Brain microvascular endothelial cell (primary cell): ENCODE measurements around the gene COX6B1.

Source experiments
- DNase-seq: peaks from one replicate; pipeline ENCODE4 v3.0.0-alpha.2; 2020
- H3K27ac ChIP-seq: fragments of 250-450 bp; sonication (Bioruptor Pico); 2 replicates; pipeline ENCODE4 v1.5.1; 2020; ENCODE audit warnings: mild to moderate bottlenecking, moderate library complexity
- H3K27me3 ChIP-seq: fragments of 250-450 bp; sonication (Bioruptor Pico); replicated peaks from 2 replicates; pipeline ENCODE4 v1.5.1; 2020; ENCODE audit warnings: mild to moderate bottlenecking
- H3K36me3 ChIP-seq: fragments of 250-450 bp; sonication (Bioruptor Pico); replicated peaks from 2 replicates; pipeline ENCODE4 v1.5.1; 2020; ENCODE audit warnings: mild to moderate bottlenecking
- H3K4me3 ChIP-seq: 2 replicates; pipeline ENCODE4 v1.5.1; 2011; ENCODE audit warnings: low read depth, mild to moderate bottlenecking, control low read depth, low read length, moderate library complexity
- CTCF ChIP-seq: IDR thresholded peaks from 2 replicates; pipeline ENCODE4 v1.5.1; 2011; ENCODE audit warnings: low read depth, mild to moderate bottlenecking, moderate library complexity, low read length, control low read depth, inconsistent platforms; ENCODE audit errors: missing control alignments
- in situ Hi-C: cut with HindIII; loops from 2 replicates; pipeline ENCODE4 v1.10.0; 2017; ENCODE audit warnings: low sequenced_read_pairs, low pct_ligation_motif_present

COX6B1 gene

GRCh38 chr19:35609851-35610353 lies 38.2 kb upstream of the COX6B1 start:
- in situ Hi-C loops = no loop called here
- no peak for TF ChIP-seq CTCF
- H3K27me3 ChIP-seq = no peaks in the 10 kb centered on the region
- H3K27ac ChIP-seq = no peak overlapping the region
- H3K36me3 ChIP-seq = no peaks in the 10 kb centered on the region
- no peak for DNase-seq
- H3K4me3 ChIP-seq = no peak overlapping the region

DNA sequence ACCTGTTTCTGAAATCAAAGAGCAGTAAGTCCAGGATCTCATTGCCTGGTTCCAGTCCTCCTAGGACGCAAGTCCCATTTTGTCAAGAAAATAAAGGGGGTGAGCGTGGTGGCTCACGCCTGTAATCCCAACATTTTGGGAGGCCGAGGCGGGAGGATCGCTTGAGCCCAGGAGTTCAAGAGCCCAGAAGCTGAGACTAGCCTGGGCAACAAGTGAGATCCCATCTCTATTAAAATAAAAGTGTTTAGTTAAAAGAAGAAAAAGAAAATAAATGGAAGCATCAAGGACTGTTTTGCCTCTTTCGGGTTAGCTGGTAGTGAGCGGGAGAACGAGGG lies 35.9 kb upstream of the COX6B1 start:
- peak overlapping the region; percentile 89 for H3K4me3 ChIP-seq

DNA sequence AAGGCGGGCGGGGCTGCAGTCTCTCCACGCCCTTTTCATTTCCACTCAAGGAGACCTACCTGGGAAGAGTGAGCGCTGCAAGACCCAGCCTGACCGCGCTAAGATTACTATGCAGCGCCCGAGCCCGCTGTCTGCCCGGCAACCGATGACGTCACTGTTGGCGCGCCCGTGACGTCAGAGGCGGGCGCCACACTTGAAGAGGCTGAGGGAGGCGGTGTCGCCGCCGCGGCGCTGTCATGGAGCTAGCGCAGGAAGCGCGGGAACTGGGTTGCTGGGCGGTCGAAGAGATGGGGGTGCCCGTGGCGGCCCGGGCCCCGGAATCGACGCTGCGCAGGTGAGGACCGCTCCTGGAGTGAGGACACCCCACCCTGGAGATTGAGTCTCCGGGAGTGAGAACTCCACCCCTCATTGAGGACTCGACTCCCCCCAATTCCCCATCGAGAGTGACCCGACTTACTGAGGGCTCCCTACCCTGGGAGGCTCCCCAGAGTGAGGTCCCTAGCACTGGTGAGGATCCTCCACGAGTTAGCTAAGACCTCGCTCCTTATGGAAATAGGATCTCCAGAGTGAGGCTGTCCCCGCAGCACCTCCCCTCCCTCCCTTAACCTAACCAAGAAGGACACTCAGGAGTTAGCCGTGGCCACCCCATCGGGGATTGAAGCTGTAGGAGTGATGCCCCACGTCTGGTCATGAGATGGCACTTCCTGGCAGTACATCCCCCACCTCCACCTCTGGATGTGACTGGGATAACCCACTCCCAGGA lies 35.4 kb upstream of the COX6B1 start, which contains the start of gene HAUS5:
HAUS5 (plus strand) TSS at position 177 of the 763 bp plus-strand sequence; CDS start at position 237, 60 bp downstream.
- Histone ChIP-seq H3K4me3 (peak within 1 kb of the TSS; percentile 89), H3K36me3 (no peaks in the 10 kb centered on the region), H3K27me3 (no peaks in the 10 kb centered on the region), H3K27ac (peak within 1 kb of the TSS; percentile 33)
- peak; percentile 87 for DNase-seq
- no peak for TF ChIP-seq CTCF
- in situ Hi-C loops = no loop called here

More for the DNA sequence above, 35.9 kb upstream of the COX6B1 start:
- Histone ChIP-seq H3K27ac (no peak overlapping the region), H3K27me3 (no peaks in the 10 kb centered on the region), H3K36me3 (no peaks in the 10 kb centered on the region)
- TF ChIP-seq CTCF = no peak
- in situ Hi-C loops = no loop called here
- no peak for DNase-seq

GRCh38 chr19:35613574-35613973 lies 34.5 kb upstream of the COX6B1 start:
- no peak for TF ChIP-seq CTCF
- Histone ChIP-seq H3K27me3 (no peaks in the 10 kb centered on the region), H3K27ac (no peak overlapping the region), H3K4me3 (no peak overlapping the region), H3K36me3 (no peaks in the 10 kb centered on the region)
- no peak for DNase-seq
- in situ Hi-C loops = no loop called here

- in situ Hi-C loops = no loop called here
- no peak for TF ChIP-seq CTCF
Observed at GRCh38 chr19:35615036-35615435, 33.1 kb upstream of the COX6B1 start.

More at GRCh38 chr19:35615036-35615435, 33.1 kb upstream of the COX6B1 start:
- DNase-seq = no peak
- no peaks in the 10 kb centered on the region for H3K36me3 ChIP-seq
- no peak overlapping the region for H3K4me3 ChIP-seq
- no peak overlapping the region for H3K27ac ChIP-seq
- no peaks in the 10 kb centered on the region for H3K27me3 ChIP-seq
